ENCODE data around the gene SAMHD1.

DNA sequence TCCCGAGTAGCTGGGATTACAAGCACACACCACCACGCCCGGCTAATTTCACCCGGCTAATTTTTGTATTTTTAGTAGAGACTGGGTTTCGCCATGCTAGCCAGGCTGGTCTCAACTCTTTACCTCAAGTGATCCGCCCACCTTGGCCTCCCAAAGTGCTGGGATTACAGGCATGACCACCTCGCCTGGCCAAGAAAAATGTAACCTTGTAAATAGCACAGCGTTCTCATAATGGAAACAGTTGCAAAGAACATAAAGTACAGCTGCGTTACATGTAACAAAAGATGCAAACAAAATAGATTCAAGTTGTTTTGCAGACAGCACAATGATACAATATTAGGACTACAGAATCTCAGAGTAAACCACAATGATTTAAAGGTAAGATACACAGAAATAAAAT, 60.9 kb downstream of the SAMHD1 start:
- TF ChIP-seq EZH2 (IDR thresholded peaks at IDR 0.05; ENCODE audit: insufficient read depth, poor library complexity, severe bottlenecking) (no peak), EZH2phosphoT487 (IDR thresholded peaks at IDR 0.05; ENCODE audit: insufficient read depth, low read depth) (no peak)

All from GM23248 (cell line).